GM19099 (cell line): ENCODE results near the gene ORM2.
"Not testable (repeated sequence)": the region's sequence is repeated elsewhere in the genome, so short reads cannot be mapped to it uniquely, and the experiment has no call there.

Source experiments
- POLR2A ChIP-seq: IDR thresholded peaks from 3 replicates; pipeline ENCODE4 v1.6.1; 2011; ENCODE audit warnings: low read depth; ENCODE audit not compliant: insufficient read length; ENCODE audit errors: extremely low read depth

ORM2 gene

DNA sequence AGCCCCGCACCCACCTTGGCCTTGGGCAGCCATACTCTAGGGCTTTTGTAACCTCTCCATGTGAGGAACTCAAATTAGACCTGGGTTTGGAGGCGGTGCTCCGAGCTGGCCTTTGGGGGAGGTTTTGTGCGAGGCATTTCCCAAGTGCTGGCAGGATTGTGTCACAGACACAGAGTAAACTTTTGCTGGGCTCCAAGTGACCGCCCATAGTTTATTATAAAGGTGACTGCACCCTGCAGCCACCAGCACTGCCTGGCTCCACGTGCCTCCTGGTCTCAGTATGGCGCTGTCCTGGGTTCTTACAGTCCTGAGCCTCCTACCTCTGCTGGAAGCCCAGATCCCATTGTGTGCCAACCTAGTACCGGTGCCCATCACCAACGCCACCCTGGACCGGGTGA is at the start of gene ORM2:
Gene ORM2, plus strand, starts transcription at position 245 of the 398 bp plus-strand sequence. Its CDS starts 36 bp downstream, at position 281.
- not testable (repeated sequence) for TF ChIP-seq POLR2A

DNA sequence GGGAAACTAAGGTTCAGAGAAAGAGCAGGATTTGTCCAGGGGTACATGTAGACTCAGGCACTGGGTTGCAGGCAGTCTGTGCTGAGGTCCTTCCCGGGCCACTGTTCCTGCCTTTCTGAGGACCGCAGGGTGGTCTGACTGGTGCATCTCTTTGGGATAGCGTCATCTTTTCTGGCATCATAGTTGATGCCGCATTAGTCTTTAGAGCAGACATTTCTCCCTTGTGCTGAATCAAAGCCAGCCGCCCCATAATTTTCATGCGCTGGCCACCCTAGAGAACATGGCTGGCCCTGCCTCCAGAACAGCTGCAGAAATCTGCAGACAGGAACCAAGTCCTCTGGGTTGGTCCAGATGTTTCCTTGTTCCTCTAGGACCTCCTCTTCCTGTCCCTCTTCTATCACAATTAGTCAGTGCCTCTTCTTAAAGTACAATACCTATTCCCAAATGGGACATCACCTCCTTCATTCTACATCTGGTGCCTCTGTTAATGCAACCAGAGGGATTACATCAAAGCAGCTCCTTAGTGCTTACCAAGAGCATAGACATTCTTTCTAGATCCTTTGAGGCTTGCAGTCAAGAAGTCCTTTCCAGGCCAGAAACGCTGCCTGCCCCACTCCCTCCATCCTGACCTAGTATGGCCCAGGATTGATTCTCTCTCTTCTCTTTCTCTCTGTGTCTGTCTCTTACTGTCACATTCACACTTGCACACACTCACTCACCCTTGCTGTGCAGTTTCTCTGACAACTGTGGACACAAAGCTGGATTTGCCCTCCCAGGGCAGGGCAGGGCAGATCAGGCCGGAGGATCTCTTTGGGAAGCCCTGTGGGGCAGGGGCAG is 48.8 kb upstream of the ORM2 start:
- TF ChIP-seq POLR2A: no peak

DNA sequence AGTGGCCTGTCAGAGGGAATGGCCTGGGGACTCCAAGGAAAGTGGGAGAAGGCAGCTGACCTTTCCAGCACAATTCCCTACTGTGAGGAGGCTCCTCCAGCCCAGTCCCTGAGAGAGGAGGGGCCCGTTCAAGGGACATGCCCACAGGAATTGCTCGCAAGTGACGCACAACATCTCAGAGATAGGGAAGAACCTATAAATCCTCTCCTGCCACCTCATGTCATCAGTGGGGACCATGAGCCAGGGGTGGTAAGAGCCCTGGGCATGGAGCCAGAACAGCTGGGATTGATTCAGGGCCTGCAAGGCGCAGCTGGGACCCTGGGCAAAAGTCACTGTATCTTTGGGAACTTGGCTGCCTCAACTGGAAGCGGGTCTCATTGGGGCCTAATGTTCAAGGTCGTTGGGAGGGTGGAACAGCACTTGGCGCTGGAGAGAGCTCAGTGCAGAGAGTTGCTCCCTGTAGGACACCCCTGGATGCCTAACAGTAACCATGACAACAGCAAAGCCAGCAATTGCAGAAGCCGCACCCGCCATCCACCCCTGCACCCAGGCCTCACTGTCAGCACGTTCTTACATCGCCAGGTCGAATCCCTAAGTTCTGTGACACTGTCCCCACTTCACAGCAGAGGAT is 48.1 kb upstream of the ORM2 start:
- TF ChIP-seq POLR2A: no peak

- no peak for TF ChIP-seq POLR2A
Measured at GRCh38 chr9:114282104-114282485, 47.6 kb upstream of the ORM2 start.

- TF ChIP-seq POLR2A: no peak
Measured at GRCh38 chr9:114282507-114282906, 47.2 kb upstream of the ORM2 start.

DNA sequence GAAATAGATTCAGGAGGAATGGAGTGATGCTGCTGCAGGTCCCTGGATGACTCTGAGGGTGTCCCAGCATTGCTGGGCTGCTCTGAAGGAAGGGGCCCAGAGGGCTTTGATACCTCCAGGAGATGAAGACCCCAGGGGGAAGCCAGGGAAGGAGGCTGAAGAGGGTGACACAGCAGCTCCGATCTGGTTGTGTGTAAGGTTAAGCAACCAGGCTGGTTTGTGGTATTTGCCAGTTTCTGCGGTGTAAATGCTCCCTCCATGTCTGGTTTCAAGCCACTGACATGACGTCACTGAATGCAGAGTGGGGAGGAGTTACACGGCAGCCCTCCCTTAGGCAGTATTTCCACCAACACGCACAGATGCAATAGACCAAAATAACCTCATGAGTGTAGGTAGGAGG is 46.7 kb upstream of the ORM2 start:
- no peak for TF ChIP-seq POLR2A

DNA sequence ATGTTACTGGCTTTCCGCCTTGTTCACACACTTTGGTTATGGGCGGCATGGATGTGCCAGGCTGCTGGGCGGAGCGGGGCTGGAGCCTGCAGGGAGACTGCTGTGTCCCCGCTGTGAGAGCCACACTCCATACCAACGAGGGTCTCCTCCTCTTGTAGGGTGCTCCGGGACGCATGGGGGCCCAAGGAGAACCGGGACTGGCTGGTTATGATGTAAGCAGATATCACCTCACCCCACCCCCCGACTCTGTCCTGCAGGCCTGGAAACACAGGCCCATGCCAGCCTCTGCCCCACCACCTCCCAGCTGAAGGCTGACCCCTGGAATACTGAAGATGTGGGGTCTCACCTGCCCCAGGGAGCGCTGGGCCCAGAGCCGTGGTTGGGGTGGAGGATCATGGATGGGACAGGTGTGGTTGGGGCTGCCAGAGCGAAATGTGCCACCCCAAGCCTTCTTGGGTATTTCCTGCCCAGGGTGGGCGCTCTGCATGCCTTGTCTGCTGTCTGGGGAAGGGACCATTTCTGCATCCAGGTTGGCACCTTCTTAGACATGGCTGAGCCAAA is 46.0 kb upstream of the ORM2 start:
- TF ChIP-seq POLR2A: no peak

DNA sequence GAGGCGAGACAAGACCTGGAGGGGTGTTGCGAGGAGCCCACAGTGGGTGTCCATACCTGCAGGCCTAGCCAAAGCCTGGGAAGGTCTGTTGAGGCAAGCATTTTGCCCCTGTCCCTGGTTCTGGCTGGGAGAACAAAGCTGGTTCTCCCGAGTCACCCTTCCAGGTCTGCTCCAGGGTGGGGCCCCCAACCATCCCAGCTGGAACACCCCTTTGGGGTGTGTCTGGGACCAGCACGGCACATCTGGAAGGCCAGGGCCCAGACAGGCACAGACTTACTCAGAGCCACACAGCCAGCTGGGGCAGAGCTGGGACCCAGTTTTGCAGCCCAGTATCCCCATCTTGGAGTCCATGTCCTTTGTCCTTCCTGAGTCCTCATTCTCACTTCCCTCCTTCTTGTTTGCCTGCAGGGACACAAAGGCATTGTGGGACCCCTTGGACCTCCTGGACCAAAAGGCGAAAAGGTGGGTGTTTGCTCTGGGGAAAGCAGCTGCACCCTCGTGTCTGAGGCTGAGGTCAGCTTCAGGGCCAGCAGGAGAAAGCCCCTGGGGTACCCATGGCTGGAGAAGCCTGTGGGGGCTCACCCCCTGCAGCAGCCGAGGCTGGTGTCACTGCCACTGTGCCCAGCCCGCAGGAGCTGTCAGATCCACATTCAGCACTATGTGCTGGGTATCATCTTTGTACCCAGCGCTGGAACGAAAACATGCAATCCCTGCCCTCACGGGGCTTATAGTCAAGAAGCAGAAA is 45.2 kb upstream of the ORM2 start:
- no peak for TF ChIP-seq POLR2A

- no peak for TF ChIP-seq POLR2A
Measured at GRCh38 chr9:114285166-114285867, 44.4 kb upstream of the ORM2 start.

GRCh38 chr9:114286146-114286679 is 43.5 kb upstream of the ORM2 start:
- no peak for TF ChIP-seq POLR2A

DNA sequence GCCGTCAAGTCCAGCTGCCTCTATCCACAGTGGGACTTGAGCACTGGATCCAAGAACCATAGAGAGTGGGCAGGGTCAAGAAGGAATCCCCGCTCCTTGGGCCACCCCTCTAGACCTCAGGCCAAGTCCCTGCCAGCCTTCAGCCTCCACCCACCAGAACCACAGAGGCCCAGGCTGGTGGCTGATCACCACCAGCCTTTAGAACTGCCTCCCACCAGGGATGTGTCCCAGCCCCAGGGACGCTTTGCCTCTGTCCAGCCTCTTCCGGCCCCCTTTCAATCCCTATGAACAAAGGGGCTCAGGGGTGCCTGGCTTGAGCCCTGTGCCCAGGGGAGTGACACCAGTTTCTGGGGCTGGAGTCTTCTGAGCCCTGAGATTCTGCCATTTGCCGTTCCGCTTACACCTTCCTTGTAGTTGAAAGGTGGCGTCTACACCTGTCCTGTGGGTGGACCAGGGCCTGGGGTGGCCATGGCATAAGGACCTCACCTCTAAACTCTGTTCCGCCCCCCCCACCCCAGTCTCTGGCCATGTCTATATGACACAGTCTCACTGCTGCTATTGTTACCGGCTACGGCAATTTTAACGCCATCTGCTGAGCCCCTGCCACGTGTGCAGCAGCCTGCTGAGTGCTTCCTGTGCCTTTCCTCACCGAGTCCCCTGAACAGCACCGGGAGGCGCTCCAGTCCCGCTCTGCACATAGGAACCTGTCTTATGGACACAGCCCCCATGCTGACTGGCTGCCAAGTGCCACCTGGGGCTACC is 42.5 kb upstream of the ORM2 start:
- no peak for TF ChIP-seq POLR2A

GRCh38 chr9:114287763-114288192 is 41.9 kb upstream of the ORM2 start:
- no peak for TF ChIP-seq POLR2A

- no peak for TF ChIP-seq POLR2A
Measured at GRCh38 chr9:114288193-114289091, 41.2 kb upstream of the ORM2 start.
